ENCODE data around the gene PHRF1.
A peak's percentile ranks its signal among the peaks of the same experiment; 100 is the strongest.

PHRF1 gene

DNA sequence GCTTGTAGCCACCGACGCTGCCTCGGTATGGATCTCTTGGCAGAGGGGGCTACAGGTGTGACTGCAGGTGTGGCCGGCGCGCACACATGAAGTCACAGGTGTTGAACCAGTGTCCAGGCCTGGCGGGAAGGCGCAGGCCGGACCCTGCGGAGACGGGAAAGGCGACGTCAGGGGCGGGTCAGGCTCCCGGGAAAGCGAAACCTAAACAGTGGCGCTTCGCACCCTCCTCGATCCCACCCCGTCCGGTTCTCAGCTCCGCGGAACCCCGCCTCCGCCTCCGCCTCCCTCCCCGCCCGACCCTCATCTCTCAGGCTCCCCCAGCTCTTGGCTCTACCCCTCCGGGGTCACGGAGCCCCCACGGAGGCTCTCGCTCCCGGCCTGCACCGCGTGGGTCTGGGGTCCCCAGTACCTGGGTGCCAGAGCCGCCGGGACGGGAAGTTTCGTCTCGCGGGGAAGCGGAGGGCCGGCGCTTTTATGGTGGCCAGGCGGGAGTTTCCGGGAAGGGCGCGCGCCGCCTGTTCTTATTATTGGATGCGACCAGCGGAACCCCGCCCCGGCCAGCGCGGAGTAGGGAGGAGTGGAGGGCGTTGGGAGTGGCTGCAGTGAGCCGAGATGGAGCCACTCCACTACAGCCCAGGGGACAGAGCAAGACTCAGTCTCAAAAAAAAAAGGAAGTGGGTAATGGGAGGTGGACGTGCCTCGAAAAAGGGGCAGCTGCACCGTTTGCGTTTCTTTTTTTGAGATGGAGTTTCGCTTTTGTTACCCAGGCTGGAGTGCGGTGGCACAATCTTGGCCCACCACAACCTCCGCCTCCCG lies 39.4 kb downstream of the PHRF1 start, which contains the start of gene IRF7:
Gene IRF7 (minus strand): TSS at position 447 of the 816 bp plus-strand sequence. CDS start 586 bp downstream, outside the sequence.
- H3K27ac ChIP-seq (ENCODE audit: low read depth, low read length): peak within 1 kb of the TSS; percentile 86
- H3K4me1 ChIP-seq (ENCODE audit: control insufficient read depth in 5 of 5, insufficient read depth in 5 of 5, low read length in 5 of 5): peaks cover 0 to 32% (median 23%) of the 10 kb centered on the region in 5 donors
- peak within 1 kb of the TSS; percentile 42 to 96 (median 94) for H3K4me3 ChIP-seq (ENCODE audit: low read depth in 1 of 5, low read length in 5 of 5)
- H3K9me3 ChIP-seq (ENCODE audit: control insufficient read depth in 5 of 5, low read length in 5 of 5): no peaks in the 10 kb centered on the region
- H3K9ac ChIP-seq (ENCODE audit: low read length in 5 of 5): peak within 1 kb of the TSS; percentile 48 to 96 (median 85)
- peaks cover 0 to 38% (median 29%) of the 10 kb centered on the region in 5 donors for H3K36me3 ChIP-seq (ENCODE audit: control insufficient read depth in 5 of 5, insufficient read depth in 5 of 5, low read length in 5 of 5)
- no peaks in the 10 kb centered on the region for H3K27me3 ChIP-seq (ENCODE audit: control insufficient read depth in 5 of 5, insufficient read depth in 4 of 5, low read length in 5 of 5)

DNA sequence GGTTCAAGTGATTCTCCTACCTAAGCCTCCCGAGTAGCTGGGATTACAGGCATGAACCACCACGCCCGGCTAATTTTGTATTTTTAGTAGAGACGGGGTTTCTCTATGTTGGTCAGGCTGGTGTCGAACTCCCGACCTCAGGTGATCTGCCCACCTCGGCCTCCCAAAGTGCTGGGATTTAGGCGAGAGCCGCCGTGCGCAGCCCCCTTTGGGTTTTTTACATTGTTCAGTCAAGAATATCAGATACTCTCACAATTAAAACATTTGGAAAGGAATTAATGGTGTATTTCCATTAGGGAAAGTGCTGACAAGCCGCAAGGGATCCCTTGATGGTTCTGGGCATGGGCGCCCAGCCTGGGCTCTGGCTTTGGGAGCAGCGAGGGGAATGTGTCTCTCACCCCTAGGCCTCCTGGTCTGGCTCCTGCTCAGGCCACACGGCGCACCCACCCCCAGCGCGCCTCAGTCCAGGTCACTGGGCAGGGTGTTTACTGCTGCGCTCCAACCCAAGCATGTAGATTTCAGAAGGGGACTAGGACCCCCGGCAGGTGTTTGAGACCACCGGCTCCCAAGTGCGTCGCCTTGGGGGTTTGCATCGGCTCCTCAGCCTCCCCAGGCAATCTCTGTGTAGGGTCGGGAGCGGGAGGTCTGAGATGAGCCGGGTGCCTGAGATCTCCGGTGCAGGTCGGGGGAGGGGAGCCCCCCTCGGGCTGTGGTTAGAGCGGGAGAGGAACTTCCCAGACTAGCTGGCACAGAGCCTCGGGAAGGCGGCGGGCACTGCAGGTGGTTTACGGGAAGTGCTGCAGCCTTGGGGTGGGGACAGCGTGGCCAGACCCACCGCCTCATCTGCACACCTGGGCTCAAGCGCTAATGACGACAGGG lies 40.3 kb downstream of the PHRF1 start:
- Histone ChIP-seq H3K9ac (ENCODE audit: low read length in 5 of 5) (no peak overlapping the region), H3K36me3 (ENCODE audit: control insufficient read depth in 5 of 5, insufficient read depth in 5 of 5, low read length in 5 of 5) (peaks cover 0 to 29% (median 21%) of the 10 kb centered on the region in 5 donors), H3K27me3 (ENCODE audit: control insufficient read depth in 5 of 5, insufficient read depth in 4 of 5, low read length in 5 of 5) (peaks cover 0 to 3% (median 0%) of the 10 kb centered on the region in 5 donors), H3K9me3 (ENCODE audit: control insufficient read depth in 5 of 5, low read length in 5 of 5) (no peaks in the 10 kb centered on the region), H3K27ac (ENCODE audit: low read depth, low read length) (peak overlapping the region; percentile 86), H3K4me3 (ENCODE audit: low read depth in 1 of 5, low read length in 5 of 5) (peak overlapping the region in 4 of 5 donors; percentile 42 to 95 (median 92)), H3K4me1 (ENCODE audit: control insufficient read depth in 5 of 5, insufficient read depth in 5 of 5, low read length in 5 of 5) (peaks cover 0 to 32% (median 23%) of the 10 kb centered on the region in 5 donors)

GRCh38 chr11:617199-617911 lies 41.1 kb downstream of the PHRF1 start:
- Histone ChIP-seq H3K9ac (ENCODE audit: low read length in 5 of 5) (no peak overlapping the region), H3K4me1 (ENCODE audit: control insufficient read depth in 5 of 5, insufficient read depth in 5 of 5, low read length in 5 of 5) (peaks cover 0 to 32% (median 23%) of the 10 kb centered on the region in 5 donors), H3K27ac (ENCODE audit: low read depth, low read length) (no peak overlapping the region), H3K4me3 (ENCODE audit: low read depth in 1 of 5, low read length in 5 of 5) (no peak overlapping the region), H3K9me3 (ENCODE audit: control insufficient read depth in 5 of 5, low read length in 5 of 5) (no peaks in the 10 kb centered on the region), H3K27me3 (ENCODE audit: control insufficient read depth in 5 of 5, insufficient read depth in 4 of 5, low read length in 5 of 5) (peaks cover 0 to 3% (median 0%) of the 10 kb centered on the region in 5 donors), H3K36me3 (ENCODE audit: control insufficient read depth in 5 of 5, insufficient read depth in 5 of 5, low read length in 5 of 5) (peaks cover 0 to 24% (median 13%) of the 10 kb centered on the region in 5 donors)

GRCh38 chr11:617912-618682 lies 41.8 kb downstream of the PHRF1 start:
- H3K27ac ChIP-seq (ENCODE audit: low read depth, low read length): no peak overlapping the region
- peaks cover 0 to 3% (median 0%) of the 10 kb centered on the region in 5 donors for H3K27me3 ChIP-seq (ENCODE audit: control insufficient read depth in 5 of 5, insufficient read depth in 4 of 5, low read length in 5 of 5)
- peaks cover 0 to 32% (median 23%) of the 10 kb centered on the region in 5 donors for H3K4me1 ChIP-seq (ENCODE audit: control insufficient read depth in 5 of 5, insufficient read depth in 5 of 5, low read length in 5 of 5)
- no peak overlapping the region for H3K9ac ChIP-seq (ENCODE audit: low read length in 5 of 5)
- peaks cover 0 to 17% (median 6%) of the 10 kb centered on the region in 5 donors for H3K36me3 ChIP-seq (ENCODE audit: control insufficient read depth in 5 of 5, insufficient read depth in 5 of 5, low read length in 5 of 5)
- H3K9me3 ChIP-seq (ENCODE audit: control insufficient read depth in 5 of 5, low read length in 5 of 5): no peaks in the 10 kb centered on the region
- H3K4me3 ChIP-seq (ENCODE audit: low read depth in 1 of 5, low read length in 5 of 5): no peak overlapping the region

DNA sequence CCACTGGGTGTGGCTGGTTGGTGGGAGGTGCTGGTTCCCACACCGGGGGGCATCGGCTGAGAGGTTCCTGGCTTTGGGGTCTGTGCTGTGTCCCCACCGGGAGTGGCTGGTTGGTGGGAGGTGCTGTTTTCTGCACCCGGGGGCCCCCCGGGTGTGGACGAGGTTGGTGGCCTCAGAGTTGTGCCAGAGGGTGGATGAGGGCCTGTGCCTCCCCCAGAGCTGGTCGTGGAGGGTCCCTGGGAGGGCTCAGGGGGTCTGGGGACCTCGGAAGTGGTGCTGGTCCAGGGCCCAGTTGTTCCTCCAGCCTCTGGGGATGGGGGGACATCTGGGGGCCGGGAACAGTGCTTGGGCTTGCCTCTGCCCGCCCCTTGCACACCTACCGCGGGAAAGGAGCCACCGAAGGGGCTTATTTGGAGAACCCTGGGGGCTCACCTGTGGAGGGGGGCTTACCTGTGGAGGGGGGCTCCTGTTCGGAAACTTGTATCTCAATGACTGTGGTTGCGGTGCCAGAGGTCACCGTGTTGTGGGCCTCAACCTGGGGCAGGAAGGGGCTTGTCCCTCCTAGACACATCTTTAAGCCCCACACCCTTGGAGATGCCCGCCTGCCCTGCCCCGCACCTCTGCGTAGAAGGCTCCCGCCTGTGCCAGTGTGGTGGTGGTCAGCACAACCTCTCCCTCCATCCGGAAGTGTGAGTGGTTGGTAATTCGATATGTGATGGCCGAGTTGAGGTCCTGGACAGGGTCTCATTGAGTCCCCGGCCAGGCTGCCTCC lies 42.8 kb downstream of the PHRF1 start:
- Histone ChIP-seq H3K4me3 (ENCODE audit: low read depth in 1 of 5, low read length in 5 of 5) (no peak overlapping the region), H3K9ac (ENCODE audit: low read length in 5 of 5) (no peak overlapping the region), H3K4me1 (ENCODE audit: control insufficient read depth in 5 of 5, insufficient read depth in 5 of 5, low read length in 5 of 5) (peaks cover 0 to 27% (median 23%) of the 10 kb centered on the region in 5 donors), H3K36me3 (ENCODE audit: control insufficient read depth in 5 of 5, insufficient read depth in 5 of 5, low read length in 5 of 5) (peaks cover 0 to 14% (median 2%) of the 10 kb centered on the region in 5 donors), H3K9me3 (ENCODE audit: control insufficient read depth in 5 of 5, low read length in 5 of 5) (no peaks in the 10 kb centered on the region), H3K27me3 (ENCODE audit: control insufficient read depth in 5 of 5, insufficient read depth in 4 of 5, low read length in 5 of 5) (peaks cover 0 to 5% (median 1%) of the 10 kb centered on the region in 5 donors), H3K27ac (ENCODE audit: low read depth, low read length) (no peak overlapping the region)

DNA sequence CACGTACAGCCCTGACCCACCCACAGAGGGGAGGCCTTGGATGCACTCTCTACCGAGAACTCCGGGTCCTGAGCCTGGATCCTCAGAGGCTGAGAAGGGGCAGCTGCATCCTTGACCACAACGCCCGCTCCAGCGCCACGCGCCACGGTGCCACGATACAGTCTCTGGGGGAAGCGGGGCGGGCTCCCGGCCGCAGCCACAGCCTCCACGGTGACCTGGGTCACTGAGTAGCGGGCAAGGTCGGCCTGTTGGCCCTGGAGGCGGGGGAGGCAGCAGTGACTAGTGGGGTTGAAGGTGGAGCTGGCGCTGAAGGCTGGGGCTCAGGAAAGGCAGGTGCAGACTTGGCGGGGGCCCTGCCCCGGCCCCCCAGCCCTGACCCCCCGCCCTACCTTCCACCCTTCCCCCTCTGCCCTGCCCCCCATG lies 43.4 kb downstream of the PHRF1 start:
- H3K9me3 ChIP-seq (ENCODE audit: control insufficient read depth in 5 of 5, low read length in 5 of 5): no peaks in the 10 kb centered on the region
- H3K27me3 ChIP-seq (ENCODE audit: control insufficient read depth in 5 of 5, insufficient read depth in 4 of 5, low read length in 5 of 5): peaks cover 4 to 10% (median 6%) of the 10 kb centered on the region in 5 donors
- H3K36me3 ChIP-seq (ENCODE audit: control insufficient read depth in 5 of 5, insufficient read depth in 5 of 5, low read length in 5 of 5): peaks cover 0 to 9% (median 2%) of the 10 kb centered on the region in 5 donors

DNA sequence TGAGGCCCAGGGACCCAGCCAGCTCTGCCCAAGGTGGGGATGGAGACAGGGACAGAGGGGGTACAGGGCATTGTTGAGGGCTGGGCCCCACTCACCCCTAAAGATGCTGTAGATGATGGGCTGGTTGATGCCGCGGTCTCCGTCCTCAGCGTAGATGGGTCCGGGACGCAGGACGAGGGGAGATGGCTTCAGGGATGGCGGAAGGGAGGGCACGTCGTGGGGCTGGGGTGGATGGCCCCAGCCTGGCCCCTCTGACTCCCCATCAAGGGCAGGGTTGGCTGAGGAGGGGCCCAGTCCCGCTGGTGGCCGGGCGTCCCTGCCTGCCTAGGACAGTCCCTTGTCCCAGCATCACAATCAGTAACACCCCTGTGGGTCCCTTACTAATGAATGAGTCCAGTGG lies 43.9 kb downstream of the PHRF1 start:
- Histone ChIP-seq H3K9me3 (ENCODE audit: control insufficient read depth in 5 of 5, low read length in 5 of 5) (no peaks in the 10 kb centered on the region), H3K36me3 (ENCODE audit: control insufficient read depth in 5 of 5, insufficient read depth in 5 of 5, low read length in 5 of 5) (peaks cover 0 to 9% (median 2%) of the 10 kb centered on the region in 5 donors), H3K9ac (ENCODE audit: low read length in 5 of 5) (no peak overlapping the region), H3K27ac (ENCODE audit: low read depth, low read length) (no peak overlapping the region), H3K27me3 (ENCODE audit: control insufficient read depth in 5 of 5, insufficient read depth in 4 of 5, low read length in 5 of 5) (peaks cover 8 to 15% (median 10%) of the 10 kb centered on the region in 5 donors), H3K4me3 (ENCODE audit: low read depth in 1 of 5, low read length in 5 of 5) (no peak overlapping the region), H3K4me1 (ENCODE audit: control insufficient read depth in 5 of 5, insufficient read depth in 5 of 5, low read length in 5 of 5) (peaks cover 0 to 16% (median 12%) of the 10 kb centered on the region in 5 donors)

More for the DNA sequence above, 43.4 kb downstream of the PHRF1 start:
- H3K9ac ChIP-seq (ENCODE audit: low read length in 5 of 5): no peak overlapping the region
- H3K4me1 ChIP-seq (ENCODE audit: control insufficient read depth in 5 of 5, insufficient read depth in 5 of 5, low read length in 5 of 5): peaks cover 0 to 21% (median 17%) of the 10 kb centered on the region in 5 donors
- H3K4me3 ChIP-seq (ENCODE audit: low read depth in 1 of 5, low read length in 5 of 5): no peak overlapping the region
- no peak overlapping the region for H3K27ac ChIP-seq (ENCODE audit: low read depth, low read length)

GRCh38 chr11:620935-621814 lies 44.9 kb downstream of the PHRF1 start:
- Histone ChIP-seq H3K4me3 (ENCODE audit: low read depth in 1 of 5, low read length in 5 of 5) (no peak overlapping the region), H3K27me3 (ENCODE audit: control insufficient read depth in 5 of 5, insufficient read depth in 4 of 5, low read length in 5 of 5) (peaks cover 17 to 20% (median 18%) of the 10 kb centered on the region in 5 donors), H3K9me3 (ENCODE audit: control insufficient read depth in 5 of 5, low read length in 5 of 5) (no peaks in the 10 kb centered on the region), H3K4me1 (ENCODE audit: control insufficient read depth in 5 of 5, insufficient read depth in 5 of 5, low read length in 5 of 5) (peaks cover 0 to 10% (median 6%) of the 10 kb centered on the region in 5 donors), H3K36me3 (ENCODE audit: control insufficient read depth in 5 of 5, insufficient read depth in 5 of 5, low read length in 5 of 5) (peaks cover 0 to 9% (median 2%) of the 10 kb centered on the region in 5 donors), H3K9ac (ENCODE audit: low read length in 5 of 5) (no peak overlapping the region), H3K27ac (ENCODE audit: low read depth, low read length) (no peak overlapping the region)

All from subcutaneous abdominal adipose tissue (tissue), 5 donors.